Right cardiac atrium (tissue), 5 donors: ENCODE data around the gene UGT2B10. TPM values are rescaled to one million over a fixed set of nuclear protein-coding genes. Genes with fewer than 3 reads are reported as not detected.

Experiments used
- ATAC-seq, 2 donors: fragments of 200-7000 bp; cut with Tn5 transposase; one replicate each; pipeline versions ENCODE4 v1.8.0 to v1.9.1; 2020; ENCODE audit warnings: moderate library complexity in 2 of 2, mild to moderate bottlenecking in 1 of 2
- DNase-seq, 3 donors: peaks; one replicate each; pipeline ENCODE4 v3.0.0-alpha.2; 2020
- H3K27ac ChIP-seq: one replicate; pipeline ENCODE4 v1.5.1; 2013; ENCODE audit warnings: mild to moderate bottlenecking, low read length, control low read depth, moderate library complexity
- H3K27me3 ChIP-seq: one replicate; pipeline ENCODE4 v1.6.1; 2013; ENCODE audit not compliant: control insufficient read depth, insufficient read depth
- H3K4me1 ChIP-seq: one replicate; pipeline ENCODE4 v1.6.1; 2013; ENCODE audit warnings: low read length; ENCODE audit not compliant: control insufficient read depth, insufficient read depth
- H3K4me3 ChIP-seq: one replicate; pipeline ENCODE4 v1.5.1; 2013; ENCODE audit warnings: low read length, control low read depth
- H3K9me3 ChIP-seq: one replicate; pipeline ENCODE4 v1.6.1; 2013; ENCODE audit warnings: low read length; ENCODE audit not compliant: control insufficient read depth
- WGBS: extraction: QIAGEN DNeasy Blood & Tissue Kit; methylation state at CpG from one replicate; pipeline ENCODE4 v1.1.7; 2013; 5-methylcytosine and 5-hydroxymethylcytosine counted together
- intact Hi-C, 4 donors: fragments of 100-400 bp; cut with DNase I; formaldehyde crosslinking; loops; one replicate each; pipeline versions ENCODE4 v1.11.0 to v1.14.0; 2022 to 2023
- polyA plus RNA-seq: library from polyadenylated mRNA; stranded (reverse); fragments of 200-250 nt; gene quantifications from one replicate; pipeline ENCODE4 v1.2.3, GENCODE V29; 2013
- total RNA-seq, 4 donors: library from RNA; stranded (reverse); fragmentation: NEBNext Ultra II Directional; extraction: Animal tissue kit (Norgen Biotek cat#: 25700); gene quantifications; one replicate each; pipeline ENCODE4 v1.2.1, GENCODE V29; 2021
- donor health status: healthy with polysubstance abuse.
- donor health status: DM: no; HTN: yes; CAD: no.
- donor health status: DM: no; HTN: no; CAD: no.
- donor health status: DM: no; HTN: yes; CAD: no; lungs with severe emphysema.
- donor health status: DM: yes; HTN: yes; CAD: no.

Gene UGT2B10
- total and polyA plus RNA-seq, 5 donors = not detected

GRCh38 chr4:68871809-68872642 lies 56.2 kb downstream of the UGT2B10 start:
- intact Hi-C loops = no loop called here
- Histone ChIP-seq H3K4me1 (no peaks in the 10 kb centered on the region), H3K9me3 (no peaks in the 10 kb centered on the region), H3K4me3 (no peak overlapping the region), H3K27me3 (no peaks in the 10 kb centered on the region), H3K27ac (no peak overlapping the region)
- 48% methylated on average over 2 of the region's 2 CpGs for WGBS
- no peak for ATAC-seq
- no peak for DNase-seq

GRCh38 chr4:68872643-68873502 lies 57.1 kb downstream of the UGT2B10 start:
- WGBS = 80% methylated on average over 3 of the region's 3 CpGs
- Histone ChIP-seq H3K9me3 (no peaks in the 10 kb centered on the region), H3K27ac (no peak overlapping the region), H3K4me3 (no peak overlapping the region), H3K4me1 (no peaks in the 10 kb centered on the region), H3K27me3 (no peaks in the 10 kb centered on the region)
- DNase-seq (no peak), ATAC-seq (no peak)
- intact Hi-C loops = no loop called here

GRCh38 chr4:68874507-68874906 lies 58.7 kb downstream of the UGT2B10 start:
- H3K4me3 ChIP-seq = no peak overlapping the region
- H3K27ac ChIP-seq = no peak overlapping the region
- intact Hi-C loops = no loop called here
- no peaks in the 10 kb centered on the region for H3K27me3 ChIP-seq
- DNase-seq = no peak
- ATAC-seq = no peak
- H3K4me1 ChIP-seq = no peaks in the 10 kb centered on the region
- H3K9me3 ChIP-seq = no peaks in the 10 kb centered on the region

- Histone ChIP-seq H3K27ac (no peak overlapping the region), H3K4me1 (no peaks in the 10 kb centered on the region), H3K27me3 (no peaks in the 10 kb centered on the region), H3K4me3 (no peak overlapping the region), H3K9me3 (no peaks in the 10 kb centered on the region)
- DNase-seq = no peak
- intact Hi-C loops = no loop called here
- 89% methylated on average over 5 of the region's 5 CpGs for WGBS
- ATAC-seq = no peak
Observed at GRCh38 chr4:68877555-68877954, 61.8 kb downstream of the UGT2B10 start.

DNA sequence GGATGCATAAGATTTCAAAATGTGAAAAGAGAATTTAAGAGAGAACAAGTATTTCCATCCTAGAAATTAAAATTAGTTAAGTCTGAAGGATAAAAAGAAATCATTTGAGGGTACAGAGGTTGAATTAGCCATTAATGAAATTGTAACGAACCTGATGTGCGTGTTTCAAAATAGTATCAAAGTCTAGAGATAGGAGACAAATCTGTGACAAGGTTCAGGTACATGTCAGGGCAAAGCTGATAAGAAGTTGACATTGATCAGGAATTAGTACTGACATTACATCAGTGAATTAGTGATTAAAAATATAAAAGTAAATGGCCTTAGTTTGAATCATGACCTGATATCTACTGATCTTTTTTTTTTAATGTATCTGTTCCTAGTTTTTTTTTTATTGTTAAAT lies 62.3 kb downstream of the UGT2B10 start:
- no peak for DNase-seq
- Histone ChIP-seq H3K4me1 (no peaks in the 10 kb centered on the region), H3K4me3 (no peak overlapping the region), H3K27ac (no peak overlapping the region), H3K27me3 (no peaks in the 10 kb centered on the region), H3K9me3 (no peaks in the 10 kb centered on the region)
- intact Hi-C loops = no loop called here
- WGBS = 66% methylated on average over 2 of the region's 2 CpGs
- ATAC-seq = no peak

Other genes starting within 250 kb of the UGT2B10 start
- gene UGT2B17, start 239.7 kb upstream of the UGT2B10 start, total RNA-seq = under 1 TPM in 1 of 4 donors, not detected in 3; 0.12 TPM
- 0.05 TPM for gene UGT2B17, start 239.7 kb upstream of the UGT2B10 start, polyA plus RNA-seq
- gene UGT2B15, start 145.3 kb upstream of the UGT2B10 start, total RNA-seq = not detected
- not detected for gene UGT2B15, start 145.3 kb upstream of the UGT2B10 start, polyA plus RNA-seq
- not detected for gene UGT2A3, start 135.8 kb downstream of the UGT2B10 start, total RNA-seq
- not detected for gene UGT2A3, start 135.8 kb downstream of the UGT2B10 start, polyA plus RNA-seq